ENCODE results near the gene ACBD6. TPM values are rescaled to one million over a fixed set of nuclear protein-coding genes. Genes with fewer than 3 reads are reported as not detected.

Gene ACBD6
- total RNA-seq, 1 experiment from 2014 or later = 63.7 TPM

- no peaks in the 10 kb centered on the region for H3K4me1 ChIP-seq (ENCODE audit: insufficient read depth, low read length, poor library complexity, severe bottlenecking)
- CTCF ChIA-PET = no interaction called here
Measured at GRCh38 chr1:180250499-180250770, 251.9 kb downstream of the ACBD6 start.

GRCh38 chr1:180249725-180250498 is 252.5 kb downstream of the ACBD6 start:
- Histone ChIP-seq H3K4me3 (ENCODE audit: low read depth, low read length, poor library complexity, severe bottlenecking) (no peak overlapping the region), H3K27me3 (replicated peaks; ENCODE audit: insufficient read depth, low read depth, low read length, poor library complexity) (no peaks in the 10 kb centered on the region), H3K36me3 (ENCODE audit: insufficient read depth, low read length, poor library complexity, severe bottlenecking) (no peaks in the 10 kb centered on the region), H3K4me1 (ENCODE audit: insufficient read depth, low read length, poor library complexity, severe bottlenecking) (no peaks in the 10 kb centered on the region), H3K9me3 (ENCODE audit: low read depth, low read length, poor library complexity, severe bottlenecking) (no peaks in the 10 kb centered on the region), H3K27ac (ENCODE audit: low read depth, low read length, poor library complexity, severe bottlenecking) (no peak overlapping the region)
- POLR2A ChIA-PET (ENCODE audit: low non-redundant PET) = no interaction called here
- intact Hi-C loops (cut with micrococcal nuclease; ENCODE audit: unreplicated experiment) = no loop called here
- BruUV-seq (replicated peaks) = no TSS peak
- CTCF ChIA-PET = interaction anchor here (1.2 kb wide), 1 partner anchor 166 kb away, joined by 3 read pairs; no protein-coding TSS in a partner anchor
- TF ChIP-seq, protein P1, sequence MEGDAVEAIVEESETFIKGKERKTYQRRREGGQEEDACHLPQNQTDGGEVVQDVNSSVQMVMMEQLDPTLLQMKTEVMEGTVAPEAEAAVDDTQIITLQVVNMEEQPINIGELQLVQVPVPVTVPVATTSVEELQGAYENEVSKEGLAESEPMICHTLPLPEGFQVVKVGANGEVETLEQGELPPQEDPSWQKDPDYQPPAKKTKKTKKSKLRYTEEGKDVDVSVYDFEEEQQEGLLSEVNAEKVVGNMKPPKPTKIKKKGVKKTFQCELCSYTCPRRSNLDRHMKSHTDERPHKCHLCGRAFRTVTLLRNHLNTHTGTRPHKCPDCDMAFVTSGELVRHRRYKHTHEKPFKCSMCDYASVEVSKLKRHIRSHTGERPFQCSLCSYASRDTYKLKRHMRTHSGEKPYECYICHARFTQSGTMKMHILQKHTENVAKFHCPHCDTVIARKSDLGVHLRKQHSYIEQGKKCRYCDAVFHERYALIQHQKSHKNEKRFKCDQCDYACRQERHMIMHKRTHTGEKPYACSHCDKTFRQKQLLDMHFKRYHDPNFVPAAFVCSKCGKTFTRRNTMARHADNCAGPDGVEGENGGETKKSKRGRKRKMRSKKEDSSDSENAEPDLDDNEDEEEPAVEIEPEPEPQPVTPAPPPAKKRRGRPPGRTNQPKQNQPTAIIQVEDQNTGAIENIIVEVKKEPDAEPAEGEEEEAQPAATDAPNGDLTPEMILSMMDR (conservative IDR thresholded peaks at IDR 0.05; ENCODE audit: low read depth, low read length) = no peak
- TF ChIP-seq EZH2 (IDR thresholded peaks at IDR 0.05; ENCODE audit: borderline replicate concordance, low read depth, low read length, poor library complexity, severe bottlenecking) = no peak
- no peak for DNase-seq (ENCODE audit: low spot score)

More at GRCh38 chr1:180250499-180250770, 251.9 kb downstream of the ACBD6 start:
- no peak for DNase-seq (ENCODE audit: low spot score)
- no peak overlapping the region for H3K27ac ChIP-seq (ENCODE audit: low read depth, low read length, poor library complexity, severe bottlenecking)
- no TSS peak for BruUV-seq (replicated peaks)
- H3K36me3 ChIP-seq (ENCODE audit: insufficient read depth, low read length, poor library complexity, severe bottlenecking) = no peaks in the 10 kb centered on the region
- H3K9me3 ChIP-seq (ENCODE audit: low read depth, low read length, poor library complexity, severe bottlenecking) = no peaks in the 10 kb centered on the region
- no peaks in the 10 kb centered on the region for H3K27me3 ChIP-seq (replicated peaks; ENCODE audit: insufficient read depth, low read depth, low read length, poor library complexity)
- POLR2A ChIA-PET (ENCODE audit: low non-redundant PET) = no interaction called here
- no peak overlapping the region for H3K4me3 ChIP-seq (ENCODE audit: low read depth, low read length, poor library complexity, severe bottlenecking)
- TF ChIP-seq, protein P1 (conservative IDR thresholded peaks at IDR 0.05; ENCODE audit: low read depth, low read length) = no peak
- no peak for TF ChIP-seq EZH2 (IDR thresholded peaks at IDR 0.05; ENCODE audit: borderline replicate concordance, low read depth, low read length, poor library complexity, severe bottlenecking)
- intact Hi-C loops (cut with micrococcal nuclease; ENCODE audit: unreplicated experiment) = no loop called here

DNA sequence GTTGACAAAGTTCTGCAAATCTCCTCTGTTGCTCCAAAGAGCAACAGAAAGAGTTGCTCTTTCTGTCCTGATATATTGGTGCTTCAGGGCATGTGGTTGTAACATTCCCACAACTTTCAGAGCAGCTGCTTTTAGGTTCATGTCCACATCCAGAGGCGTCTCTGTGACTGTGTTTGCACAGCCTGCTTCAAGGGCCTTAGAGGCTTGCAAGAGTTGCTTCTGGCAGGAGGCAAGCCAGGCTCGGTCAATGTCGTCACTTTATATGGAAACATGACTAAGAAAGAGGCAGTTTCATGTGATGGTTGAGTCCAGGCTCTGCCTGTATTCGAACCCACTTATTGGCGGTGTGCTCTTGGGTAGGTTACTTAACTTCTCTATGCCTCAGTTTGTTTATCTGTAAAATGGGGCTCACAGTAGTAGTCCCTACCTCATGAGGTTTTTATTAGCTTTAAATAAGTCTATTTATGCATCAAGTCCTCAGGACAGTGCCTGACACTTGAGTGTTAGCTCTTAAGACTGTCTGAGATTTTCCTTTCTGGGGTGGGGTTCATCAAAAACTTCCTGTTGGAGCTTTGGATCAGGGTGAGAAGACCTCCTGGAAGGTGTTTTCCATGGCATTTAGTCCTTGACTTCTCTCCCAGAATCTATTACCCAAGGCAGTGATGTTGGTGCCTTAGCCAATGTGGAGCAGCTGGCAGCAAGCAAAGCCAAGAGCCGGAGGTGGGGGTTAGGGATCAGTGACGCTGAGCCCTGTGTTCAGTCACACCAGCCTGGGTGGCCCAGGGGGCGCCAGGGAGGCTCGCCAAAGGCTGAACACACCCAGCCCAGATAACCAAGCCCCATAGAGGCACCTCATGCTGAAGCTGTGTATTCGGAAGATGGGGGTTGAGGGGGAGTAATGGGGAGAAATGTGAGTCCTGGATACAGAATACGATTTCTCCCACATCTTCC is 253.4 kb downstream of the ACBD6 start:
- Histone ChIP-seq H3K36me3 (ENCODE audit: insufficient read depth, low read length, poor library complexity, severe bottlenecking) (no peaks in the 10 kb centered on the region), H3K27ac (ENCODE audit: low read depth, low read length, poor library complexity, severe bottlenecking) (no peak overlapping the region), H3K9me3 (ENCODE audit: low read depth, low read length, poor library complexity, severe bottlenecking) (no peaks in the 10 kb centered on the region), H3K27me3 (replicated peaks; ENCODE audit: insufficient read depth, low read depth, low read length, poor library complexity) (no peaks in the 10 kb centered on the region), H3K4me3 (ENCODE audit: low read depth, low read length, poor library complexity, severe bottlenecking) (no peak overlapping the region), H3K4me1 (ENCODE audit: insufficient read depth, low read length, poor library complexity, severe bottlenecking) (no peaks in the 10 kb centered on the region)
- TF ChIP-seq, protein P1 (conservative IDR thresholded peaks at IDR 0.05; ENCODE audit: low read depth, low read length) = peak; percentile 43; the same call in 1 of the 2 replicates
- TF ChIP-seq EZH2 (IDR thresholded peaks at IDR 0.05; ENCODE audit: borderline replicate concordance, low read depth, low read length, poor library complexity, severe bottlenecking) = no peak
- intact Hi-C loops (cut with micrococcal nuclease; ENCODE audit: unreplicated experiment) = no loop called here
- ChIA-PET POLR2A (ENCODE audit: low non-redundant PET) (no interaction called here), CTCF (interaction anchor here (1.2 kb wide), 1 partner anchor 167 kb away, joined by 3 read pairs; no protein-coding TSS in a partner anchor)
- DNase-seq (ENCODE audit: low spot score) = peak; percentile 41
- BruUV-seq (replicated peaks) = no TSS peak
